CD4-positive, alpha-beta T cell treated with Interleukin-17A for 4 hours (primary cell): ENCODE data around the gene MOGAT2.
"Not testable (repeated sequence)": the region's sequence is repeated elsewhere in the genome, so short reads cannot be mapped to it uniquely, and the experiment has no call there.

Experiments used
- DNase-seq: peaks from one replicate; pipeline ENCODE4 v3.0.0-alpha.2; 2020; ENCODE audit warnings: mixed read lengths

The MOGAT2 gene

GRCh38 chr11:75717608-75718418 is at the start of gene MOGAT2:
TSS of gene MOGAT2 (plus strand) at chr11:75717838. CDS start at chr11:75717889, 51 bp downstream.
- no peak for DNase-seq

DNA sequence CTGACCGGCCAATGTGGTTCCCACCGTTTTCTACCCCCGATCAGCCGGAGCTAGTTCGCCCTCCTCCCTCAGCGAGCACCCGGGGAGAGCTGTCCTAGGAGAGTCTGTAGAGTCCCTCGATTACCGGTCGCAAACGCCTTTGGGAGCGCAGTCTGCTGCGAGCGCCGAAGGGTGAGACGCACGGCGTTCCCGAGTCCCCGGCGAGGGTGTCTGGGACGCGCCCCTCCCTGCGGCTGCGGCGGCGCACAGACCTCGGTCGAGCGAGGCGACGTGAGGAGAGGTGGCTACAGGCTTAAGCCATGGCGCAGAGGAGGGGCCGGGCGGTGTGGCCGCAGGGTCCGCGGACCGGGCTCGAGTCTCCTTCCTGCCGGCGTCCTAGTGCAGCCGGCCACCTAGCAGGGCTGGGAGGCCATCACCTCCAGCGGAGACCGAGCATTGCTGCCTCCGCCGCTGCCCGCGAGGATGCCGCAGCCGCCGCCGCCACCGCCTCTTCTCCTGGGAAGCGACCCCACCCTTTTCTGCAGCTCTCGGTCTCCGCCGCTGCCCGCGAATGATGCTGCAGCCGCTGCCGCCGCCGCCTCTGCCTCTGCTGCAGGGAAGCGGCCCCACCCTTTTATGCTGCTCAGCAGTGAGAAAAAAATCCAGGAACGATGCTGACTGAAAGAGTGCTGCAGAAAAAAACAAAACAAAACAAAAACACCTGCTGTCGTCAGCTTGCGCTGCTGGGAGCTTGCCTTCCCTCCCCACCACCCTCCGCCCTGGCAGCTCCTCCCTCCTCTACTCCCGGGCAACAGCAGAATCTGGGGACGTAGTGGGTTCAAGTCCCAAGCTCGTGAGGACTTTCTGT is 49.0 kb upstream of the MOGAT2 start, which contains the start of gene MAP6:
MAP6 (minus strand) TSS at position 588 of the 847 bp plus-strand sequence. CDS start 669 bp downstream, outside the sequence.
- no peak for DNase-seq

GRCh38 chr11:75673977-75674582 is 43.6 kb upstream of the MOGAT2 start:
- DNase-seq, result no peak

DNA sequence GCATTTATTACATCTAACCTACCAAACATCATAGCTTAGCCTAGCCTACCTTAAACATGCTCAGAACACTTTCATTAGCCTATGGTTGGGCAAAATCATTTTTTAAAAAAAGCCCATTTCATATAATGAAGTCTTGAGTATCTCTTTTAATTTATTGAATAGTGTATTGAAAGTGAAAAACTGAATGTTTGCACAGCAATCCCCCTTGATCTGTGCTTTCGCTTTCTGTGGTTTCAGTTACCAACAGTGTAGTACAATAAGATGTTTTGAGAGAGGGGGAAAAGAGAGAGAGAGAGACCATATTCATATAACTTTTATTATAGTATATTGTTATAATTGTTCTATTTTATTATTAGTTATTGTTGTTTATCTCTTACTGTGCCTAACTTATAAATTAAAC is 40.4 kb upstream of the MOGAT2 start:
- no peak for DNase-seq

DNA sequence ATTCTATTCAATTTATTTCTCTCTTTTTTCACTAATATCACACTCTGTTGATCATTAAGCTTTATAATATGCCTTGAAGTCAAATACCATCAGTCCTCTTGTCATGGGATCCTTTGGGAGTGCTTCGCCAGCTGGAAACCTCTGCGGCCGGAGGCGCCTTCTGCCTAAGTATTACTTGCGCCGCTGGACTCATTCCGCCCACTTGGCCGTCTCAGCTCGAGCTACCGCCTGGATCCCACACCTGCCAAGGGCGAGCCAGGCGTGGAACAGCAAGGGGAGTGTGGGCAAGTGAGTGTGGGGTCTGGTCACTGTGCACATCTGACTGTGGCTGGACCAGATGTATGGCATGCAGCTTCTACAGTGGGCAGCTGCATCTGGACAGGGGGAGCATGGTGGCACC is 39.7 kb upstream of the MOGAT2 start:
- DNase-seq, result no peak

GRCh38 chr11:75678620-75679259 is 38.9 kb upstream of the MOGAT2 start:
- no peak for DNase-seq

GRCh38 chr11:75679566-75679965 is 38.1 kb upstream of the MOGAT2 start:
- no peak for DNase-seq

DNA sequence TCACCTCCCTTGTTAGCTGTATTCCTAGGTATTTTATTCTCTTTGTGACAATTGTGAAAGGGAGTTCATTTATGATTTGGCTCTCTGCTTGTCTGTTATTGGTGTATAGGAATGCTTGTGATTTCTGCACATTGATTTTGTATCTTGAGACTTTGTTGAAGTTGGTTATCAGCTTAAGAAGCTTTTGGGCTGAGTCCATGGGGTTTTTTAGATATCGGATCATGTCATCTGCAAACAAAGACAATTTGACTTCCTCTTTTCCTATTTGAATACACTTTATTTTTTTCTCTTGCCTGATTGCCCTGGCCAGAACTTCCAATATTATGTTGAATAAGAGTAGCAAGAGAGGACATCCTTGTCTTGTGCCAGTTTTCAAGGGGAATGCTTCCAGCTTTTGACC is 33.8 kb upstream of the MOGAT2 start:
- not testable (repeated sequence) for DNase-seq

DNA sequence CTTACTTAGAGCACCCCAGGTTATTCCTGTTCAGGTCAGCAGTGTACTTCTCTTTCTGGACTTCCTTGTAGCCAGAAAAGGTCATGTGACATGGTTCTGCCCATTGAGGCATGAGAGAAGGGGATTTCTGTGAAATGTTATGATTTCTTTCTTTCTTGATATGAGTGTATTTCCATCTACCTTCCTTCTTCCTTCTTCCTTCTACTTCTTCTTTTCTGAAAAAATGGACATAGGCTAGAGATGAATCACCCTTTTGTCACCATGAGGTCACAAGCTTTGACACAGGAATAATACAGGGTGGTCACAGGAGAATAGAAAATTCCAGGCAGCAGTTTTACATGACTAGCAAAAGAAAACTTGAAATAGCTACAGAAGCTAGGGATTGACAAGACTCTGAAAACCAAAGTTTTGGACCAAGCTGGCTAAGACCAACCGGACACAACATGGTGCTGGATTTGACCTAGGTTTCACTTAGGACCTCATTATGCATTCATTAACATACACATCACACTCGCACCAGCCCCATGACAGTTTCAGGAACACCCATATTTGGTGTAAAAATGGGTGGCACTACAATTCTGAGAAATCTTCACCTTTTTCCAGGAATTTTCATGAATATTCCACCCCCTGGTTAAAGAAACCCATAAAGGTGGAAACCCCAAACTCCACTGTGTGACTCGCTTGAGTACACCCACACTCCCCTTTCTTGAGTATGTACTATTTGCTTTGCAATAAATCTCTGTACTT is 27.6 kb upstream of the MOGAT2 start:
- no peak for DNase-seq

DNA sequence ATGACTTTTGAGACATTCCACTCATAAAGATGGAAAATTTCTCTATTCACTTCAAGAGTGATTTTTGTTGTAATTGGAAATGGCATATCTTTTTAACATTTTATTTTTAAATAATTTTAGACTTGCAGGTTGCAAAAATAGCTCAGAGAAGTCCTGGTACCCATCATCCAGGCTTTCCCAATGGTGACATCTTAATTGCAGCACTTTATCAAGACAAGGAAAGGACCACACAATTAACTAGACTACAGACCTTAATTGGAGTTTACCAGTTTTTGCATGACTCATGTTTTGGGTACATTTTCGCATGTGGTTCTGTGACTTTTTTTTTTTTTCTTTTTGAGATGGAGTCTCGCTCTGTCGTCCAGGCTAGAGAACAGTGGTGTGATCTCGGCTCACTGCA is 25.8 kb upstream of the MOGAT2 start:
- DNase-seq, result no peak

DNA sequence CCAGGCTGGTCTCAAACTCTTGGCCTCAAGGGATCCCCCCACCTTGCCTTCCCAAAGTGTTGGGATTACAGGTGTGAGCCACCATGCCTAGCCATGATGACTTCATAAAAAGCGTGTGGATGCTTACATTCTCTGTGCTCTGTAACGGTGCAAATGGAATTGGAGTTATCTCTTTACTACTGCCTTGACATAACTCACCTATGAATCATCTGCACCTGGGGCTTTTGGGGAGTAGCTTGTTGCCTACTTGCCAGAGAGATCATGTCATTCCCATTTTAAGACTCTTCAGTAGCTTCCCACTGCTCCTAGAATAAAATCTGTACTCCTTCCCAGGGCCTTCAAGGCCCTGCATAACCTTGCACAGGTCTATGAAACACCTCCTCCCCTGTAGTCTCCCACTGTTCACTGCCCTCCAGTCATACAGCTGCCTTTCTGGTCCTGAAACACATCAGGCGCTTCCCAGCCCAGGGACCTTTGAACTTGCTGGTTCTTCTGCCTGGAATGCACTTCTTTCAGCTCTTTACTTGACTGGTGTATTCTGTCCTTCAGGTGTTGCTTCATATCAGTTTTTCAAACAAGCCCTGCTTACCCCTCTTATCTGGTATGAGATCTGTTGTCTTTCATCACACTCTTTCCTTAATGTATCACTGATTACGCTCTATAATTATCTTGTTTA is 19.6 kb upstream of the MOGAT2 start:
- no peak for DNase-seq

DNA sequence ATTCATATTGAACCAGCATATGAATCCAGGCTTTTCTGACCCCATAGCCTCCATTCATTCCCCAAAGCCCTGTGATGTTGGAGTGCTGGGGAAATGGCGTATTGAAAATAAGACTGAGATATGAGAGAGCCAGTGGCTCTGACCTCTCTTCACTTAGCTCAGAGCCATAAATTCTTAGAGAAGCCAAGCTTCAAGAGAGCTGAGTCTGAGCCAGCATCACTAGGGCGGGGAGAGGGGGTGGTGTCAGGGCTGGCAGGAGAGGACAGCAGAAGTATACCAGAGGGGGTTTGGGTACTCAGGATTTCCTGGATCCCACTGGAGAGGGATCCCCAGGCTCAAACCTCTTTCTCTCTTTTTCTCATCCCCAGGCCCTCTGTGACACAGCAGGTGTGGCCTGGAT is 16.7 kb upstream of the MOGAT2 start:
- DNase-seq, result no peak

DNA sequence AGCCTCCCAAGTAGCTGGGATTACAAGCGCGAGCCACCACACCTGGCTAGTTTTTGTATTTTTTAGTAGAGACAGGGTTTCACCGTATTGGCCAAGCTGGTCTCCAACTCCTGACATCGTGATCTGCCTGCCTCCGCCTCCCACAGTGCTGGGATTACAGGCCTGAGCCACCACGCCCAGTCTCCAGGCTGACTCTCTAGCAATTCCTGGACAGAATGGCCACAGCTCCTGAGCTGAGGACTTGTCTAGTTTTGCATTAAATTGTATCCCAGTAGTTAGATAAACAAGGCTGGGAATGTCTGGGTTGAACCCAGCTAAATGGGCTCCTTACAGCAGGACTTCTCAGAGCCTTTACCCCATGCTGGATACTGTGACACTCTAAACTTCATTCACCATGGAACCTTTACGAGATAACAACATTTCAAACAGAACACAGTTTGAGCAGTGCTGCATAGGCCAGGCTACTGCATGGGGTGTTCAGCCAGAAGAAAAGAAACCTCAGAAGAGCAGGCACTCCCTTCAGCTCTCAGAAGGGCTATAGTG is 13.9 kb upstream of the MOGAT2 start:
- no peak for DNase-seq

DNA sequence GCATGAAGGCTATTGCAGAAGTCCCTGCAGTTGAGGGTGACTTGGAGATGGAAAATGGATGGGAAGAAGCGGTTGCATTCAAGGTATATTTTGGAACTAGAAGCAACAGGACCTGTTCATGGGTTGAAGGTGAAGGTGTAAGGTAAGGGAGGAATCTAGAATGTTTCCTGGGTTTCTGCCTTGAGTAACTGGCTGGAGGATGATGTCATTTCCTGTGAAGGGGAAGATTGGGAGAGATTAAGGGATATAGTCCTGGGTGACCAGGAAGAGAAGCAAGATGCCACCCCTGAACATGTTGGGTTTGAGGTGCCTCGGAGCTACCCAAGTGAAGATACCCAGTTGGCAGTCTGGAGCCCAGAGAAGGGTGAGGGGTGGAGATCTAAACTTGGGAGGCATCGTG is 12.1 kb upstream of the MOGAT2 start:
- DNase-seq, result no peak

DNA sequence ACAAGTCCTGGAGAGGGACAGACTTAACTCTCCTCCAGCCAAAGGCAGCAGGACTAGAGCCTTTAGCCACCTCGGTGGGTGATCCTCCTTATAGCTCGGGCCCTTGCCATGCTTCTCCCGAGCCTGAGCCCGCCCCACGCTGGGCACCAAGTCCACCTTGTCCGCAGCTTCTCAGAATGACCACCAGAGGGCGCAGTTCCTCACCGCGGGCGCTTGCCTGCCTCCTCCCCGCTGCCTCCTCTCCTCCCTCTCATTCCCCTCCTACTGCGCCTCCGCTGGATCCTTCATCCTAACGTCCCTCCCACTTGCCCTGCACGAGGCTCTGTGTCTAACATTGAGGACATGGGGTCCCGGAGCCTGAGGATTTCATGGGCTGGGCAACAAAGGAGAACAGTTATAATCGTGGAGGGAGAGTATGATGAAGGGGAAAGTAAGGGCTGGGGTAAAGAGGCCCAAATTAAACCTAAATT is 11.3 kb upstream of the MOGAT2 start:
- DNase-seq, result peak; percentile 78

DNA sequence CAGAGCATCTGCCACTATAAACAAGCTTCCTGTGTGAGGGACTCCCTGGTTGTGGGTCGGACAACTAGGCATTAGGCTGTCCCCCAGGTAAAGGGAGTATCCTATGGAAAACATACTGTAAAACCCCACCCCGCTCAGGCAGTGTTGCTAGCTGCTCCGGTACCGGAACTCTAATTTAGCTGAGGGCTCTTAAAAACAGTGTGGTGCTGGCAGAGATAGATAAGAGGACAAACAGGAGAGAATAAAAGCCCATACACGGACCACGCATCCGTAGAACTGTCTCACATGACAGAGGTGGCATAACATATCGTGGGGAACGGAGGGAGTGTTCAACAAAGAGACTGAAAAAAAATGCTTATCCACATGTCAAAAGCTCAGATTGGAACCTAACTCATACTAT is 3.4 kb upstream of the MOGAT2 start:
- no peak for DNase-seq

- no peak for DNase-seq
Measured at GRCh38 chr11:75715688-75716087, 1.9 kb upstream of the MOGAT2 start.

DNA sequence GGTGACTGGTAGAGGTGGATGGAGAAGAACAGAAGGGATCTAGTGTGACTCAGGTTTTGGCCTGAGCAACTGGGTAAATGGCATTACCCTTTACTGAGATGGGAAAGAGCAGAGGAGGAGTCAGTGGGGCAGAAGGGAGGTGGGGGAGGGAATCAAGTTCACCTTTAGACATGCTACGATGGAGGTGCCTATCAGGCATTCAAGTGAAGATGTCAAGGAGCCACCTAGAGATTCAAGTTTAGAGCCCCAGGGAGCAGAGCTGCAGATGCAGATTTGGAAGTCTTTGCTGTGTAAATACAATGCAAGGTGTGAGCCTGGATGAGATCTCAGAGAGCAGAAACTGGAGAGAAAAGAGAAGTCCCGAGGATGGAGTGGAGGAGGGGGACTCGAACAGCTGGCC is 979 bp upstream of the MOGAT2 start:
- no peak for DNase-seq

DNA sequence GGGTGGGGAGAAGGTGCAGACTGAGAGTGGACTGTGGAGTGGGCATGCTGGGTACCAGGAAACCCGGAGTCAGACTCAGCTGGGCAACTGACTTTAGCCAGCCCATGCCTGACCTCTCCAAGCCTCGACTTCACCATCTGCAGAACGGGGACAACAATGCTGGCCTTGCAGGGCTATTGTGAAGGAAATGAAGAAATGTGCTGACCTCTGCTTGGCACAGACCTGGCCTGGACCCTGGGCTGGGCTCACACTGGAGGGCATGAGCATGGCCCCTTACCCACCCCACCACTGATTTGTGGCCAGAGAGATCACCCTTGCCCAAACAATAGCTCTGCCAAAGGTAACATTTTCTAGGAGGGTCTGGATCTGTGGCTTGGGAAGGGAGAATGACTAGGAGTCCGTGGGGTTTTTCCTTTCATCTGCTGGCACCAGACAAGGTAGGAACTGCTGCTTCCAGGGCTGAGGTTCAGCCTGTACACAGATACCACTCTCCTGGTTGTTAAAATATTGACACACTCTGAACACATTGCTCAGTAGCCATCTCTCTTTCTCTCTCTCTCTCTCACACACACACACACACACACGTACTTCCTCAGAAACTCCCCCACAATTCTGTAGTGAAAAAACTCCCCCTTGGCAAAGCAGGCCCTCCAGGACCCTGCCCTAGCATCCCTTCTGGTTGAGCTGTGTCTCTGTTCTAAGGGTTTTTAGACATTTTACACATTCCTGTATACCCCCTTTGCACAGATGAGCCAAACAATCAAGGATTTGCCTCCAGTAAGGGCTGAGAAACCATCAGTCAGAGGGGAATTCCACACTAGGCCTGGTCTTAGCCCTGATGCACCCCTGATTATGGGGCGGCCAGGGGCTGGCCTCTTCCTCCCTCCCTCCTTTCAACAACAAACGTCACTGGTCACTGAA is 1.0 kb downstream of the MOGAT2 start:
- DNase-seq, result no peak
